DND-41 (cell line): ENCODE results near the gene CLTCL1.

ENCODE experiments used
- ATAC-seq: fragments of 200-7000 bp; cut with Tn5 transposase; 3 replicates; pipeline ENCODE4 v1.9.1; 2021; ENCODE audit warnings: low read depth; ENCODE audit not compliant: insufficient read depth
- DNase-seq: peaks from one replicate; pipeline ENCODE4 v3.0.0-alpha.2; 2020
- H2AFZ ChIP-seq: 2 replicates; pipeline ENCODE4 v1.6.0; 2012; ENCODE audit warnings: low read depth, low read length
- H3K27ac ChIP-seq: 2 replicates; pipeline ENCODE4 v1.5.1; 2012; ENCODE audit warnings: low read length, inconsistent platforms
- H3K27me3 ChIP-seq: fragments of 200-600 bp; sonication (generic); 2 replicates; pipeline ENCODE4 v1.6.0; 2012; ENCODE audit warnings: low read length, mild to moderate bottlenecking, inconsistent platforms; ENCODE audit not compliant: insufficient read depth, poor library complexity
- H3K36me3 ChIP-seq: 2 replicates; pipeline ENCODE4 v1.5.1; 2012; ENCODE audit warnings: low read length, inconsistent platforms; ENCODE audit not compliant: insufficient read depth
- H3K4me1 ChIP-seq: 2 replicates; pipeline ENCODE4 v1.5.1; 2012; ENCODE audit warnings: mild to moderate bottlenecking, low read length; ENCODE audit not compliant: insufficient read depth
- H3K4me2 ChIP-seq: 2 replicates; pipeline ENCODE4 v1.6.0; 2012; ENCODE audit warnings: mild to moderate bottlenecking, moderate library complexity, low read length, inconsistent platforms; ENCODE audit not compliant: insufficient read depth
- H3K4me3 ChIP-seq, 2 experiments: fragments of 200-600 bp in 1 of 2; shearing (Covaris generic) in 1 of 2; 2 replicates each; pipeline ENCODE4 v1.5.1; 2012 to 2016; ENCODE audit warnings: inconsistent platforms in 2 of 2, low read length in 2 of 2, mild to moderate bottlenecking in 2 of 2, low read depth in 1 of 2, moderate library complexity in 1 of 2
- H3K79me2 ChIP-seq: 2 replicates; pipeline ENCODE4 v1.6.0; 2012; ENCODE audit warnings: low read length, inconsistent platforms; ENCODE audit not compliant: insufficient read depth
- H3K9ac ChIP-seq: 2 replicates; pipeline ENCODE4 v1.6.0; 2012; ENCODE audit warnings: low read depth, mild to moderate bottlenecking, inconsistent platforms, low read length, moderate library complexity
- H3K9me3 ChIP-seq: 2 replicates; pipeline ENCODE4 v1.5.1; 2012; ENCODE audit warnings: low read length, moderate library complexity, mild to moderate bottlenecking, inconsistent platforms; ENCODE audit not compliant: insufficient read depth, severe bottlenecking
- H4K20me1 ChIP-seq: 2 replicates; pipeline ENCODE4 v1.6.0; 2012; ENCODE audit warnings: low read length; ENCODE audit not compliant: insufficient read depth
- EZH2 ChIP-seq: IDR thresholded peaks from 3 replicates; pipeline ENCODE4 v1.6.1; 2012; ENCODE audit warnings: borderline replicate concordance, low read depth, mild to moderate bottlenecking, moderate library complexity, low read length, inconsistent platforms; ENCODE audit not compliant: severe bottlenecking
- TF ChIP-seq, protein P1 (sequence below): IDR thresholded peaks from 2 replicates; pipeline ENCODE4 v1.5.1; 2012; ENCODE audit warnings: borderline replicate concordance, low read length, moderate library complexity, mild to moderate bottlenecking; ENCODE audit not compliant: poor library complexity, severe bottlenecking; ENCODE audit errors: extremely low read depth

Gene CLTCL1

DNA sequence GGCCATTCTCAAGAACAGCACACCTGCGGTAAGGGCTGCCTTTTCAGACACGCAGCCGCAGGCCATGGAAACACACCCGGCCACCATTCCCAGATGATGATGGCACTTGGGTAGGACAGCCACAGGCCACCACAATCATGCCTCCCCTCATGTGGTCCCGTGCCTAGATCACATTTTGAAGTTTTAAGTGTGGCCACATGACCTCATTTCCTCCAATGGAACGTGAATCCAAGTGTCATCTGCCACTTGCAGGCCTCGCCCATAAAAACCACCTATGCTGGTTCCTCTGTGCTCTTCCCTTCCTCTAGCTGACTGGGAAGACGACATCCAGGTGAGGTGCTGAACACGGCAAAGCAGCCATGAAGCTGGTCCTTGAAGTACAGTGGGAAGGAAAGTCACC is 68.4 kb downstream of the CLTCL1 start:
- H2AFZ ChIP-seq: no peak overlapping the region
- H3K79me2 ChIP-seq: no peaks in the 10 kb centered on the region
- H3K9ac ChIP-seq: no peak overlapping the region
- peaks cover 34% of the 10 kb centered on the region for H3K36me3 ChIP-seq
- no peaks in the 10 kb centered on the region for H3K9me3 ChIP-seq
- no peak for DNase-seq
- no peak overlapping the region for H3K4me3 ChIP-seq
- no peak for ATAC-seq
- no peaks in the 10 kb centered on the region for H3K27me3 ChIP-seq
- no peaks in the 10 kb centered on the region for H3K4me1 ChIP-seq
- TF ChIP-seq EZH2: no peak
- TF ChIP-seq, protein P1, sequence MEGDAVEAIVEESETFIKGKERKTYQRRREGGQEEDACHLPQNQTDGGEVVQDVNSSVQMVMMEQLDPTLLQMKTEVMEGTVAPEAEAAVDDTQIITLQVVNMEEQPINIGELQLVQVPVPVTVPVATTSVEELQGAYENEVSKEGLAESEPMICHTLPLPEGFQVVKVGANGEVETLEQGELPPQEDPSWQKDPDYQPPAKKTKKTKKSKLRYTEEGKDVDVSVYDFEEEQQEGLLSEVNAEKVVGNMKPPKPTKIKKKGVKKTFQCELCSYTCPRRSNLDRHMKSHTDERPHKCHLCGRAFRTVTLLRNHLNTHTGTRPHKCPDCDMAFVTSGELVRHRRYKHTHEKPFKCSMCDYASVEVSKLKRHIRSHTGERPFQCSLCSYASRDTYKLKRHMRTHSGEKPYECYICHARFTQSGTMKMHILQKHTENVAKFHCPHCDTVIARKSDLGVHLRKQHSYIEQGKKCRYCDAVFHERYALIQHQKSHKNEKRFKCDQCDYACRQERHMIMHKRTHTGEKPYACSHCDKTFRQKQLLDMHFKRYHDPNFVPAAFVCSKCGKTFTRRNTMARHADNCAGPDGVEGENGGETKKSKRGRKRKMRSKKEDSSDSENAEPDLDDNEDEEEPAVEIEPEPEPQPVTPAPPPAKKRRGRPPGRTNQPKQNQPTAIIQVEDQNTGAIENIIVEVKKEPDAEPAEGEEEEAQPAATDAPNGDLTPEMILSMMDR: no peak
- no peak overlapping the region for H3K27ac ChIP-seq
- no peaks in the 10 kb centered on the region for H4K20me1 ChIP-seq
- no peak overlapping the region for H3K4me2 ChIP-seq

DNA sequence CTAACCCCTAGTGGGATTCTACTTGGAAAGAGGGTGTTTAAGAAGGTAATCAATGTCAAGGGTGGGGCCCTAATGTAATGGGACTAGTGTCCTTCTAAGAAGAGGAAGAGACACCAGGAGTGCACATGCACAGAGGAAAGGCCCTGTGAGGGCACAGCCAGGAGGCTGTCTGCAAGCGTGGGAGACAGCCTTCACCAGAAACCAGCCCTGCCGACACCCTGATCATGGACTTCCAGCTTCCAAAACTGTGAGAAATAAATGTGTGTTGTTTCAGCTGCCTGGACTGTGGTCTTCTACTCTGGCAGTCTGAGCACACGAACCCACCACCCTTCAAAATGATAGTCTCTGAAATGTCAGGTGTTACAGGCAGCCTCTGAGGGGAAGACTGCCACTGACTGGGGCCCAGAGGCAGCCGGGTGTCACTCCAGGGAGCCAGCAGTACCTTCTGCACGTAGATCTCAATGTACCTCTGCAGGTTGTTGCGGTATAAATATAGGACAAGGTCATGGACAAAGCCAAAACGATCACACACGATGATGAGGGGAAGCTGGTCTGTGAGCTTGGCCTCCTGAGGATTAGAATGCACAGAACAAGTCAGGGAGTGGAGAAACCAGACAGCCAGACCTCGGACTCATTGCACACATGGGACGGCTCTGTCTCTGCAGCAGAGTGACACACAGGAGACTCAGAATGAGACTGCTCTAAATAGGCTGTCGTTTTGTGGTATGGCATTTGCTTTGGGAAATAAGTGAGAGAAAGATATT is 69.1 kb downstream of the CLTCL1 start:
- ATAC-seq: no peak

DNA sequence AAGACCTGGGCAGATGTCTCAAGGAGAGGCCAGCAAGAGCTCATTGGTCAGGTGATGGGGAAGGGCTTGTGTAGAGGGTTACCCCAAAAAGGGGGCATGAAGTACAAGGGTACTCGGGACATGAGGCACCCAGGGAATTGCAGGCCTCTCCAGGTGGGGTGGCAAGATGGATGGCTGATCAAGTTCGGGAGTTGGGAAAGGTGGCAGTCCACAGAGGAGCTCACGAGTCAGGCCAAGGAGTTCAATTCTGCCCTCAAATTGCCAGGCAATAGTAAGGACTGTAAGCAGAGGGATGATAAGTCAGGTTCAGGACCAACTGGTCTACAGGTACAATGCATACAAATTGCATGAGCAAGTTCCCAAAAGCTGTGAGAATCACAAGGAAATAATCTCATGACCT is 70.7 kb downstream of the CLTCL1 start:
- ATAC-seq: no peak
- peaks cover 30% of the 10 kb centered on the region for H3K36me3 ChIP-seq
- H3K9ac ChIP-seq: no peak overlapping the region
- TF ChIP-seq EZH2: no peak
- TF ChIP-seq, protein P1: no peak
- no peaks in the 10 kb centered on the region for H3K4me1 ChIP-seq
- no peak for DNase-seq
- H3K9me3 ChIP-seq: no peaks in the 10 kb centered on the region
- H3K4me2 ChIP-seq: no peak overlapping the region
- H2AFZ ChIP-seq: no peak overlapping the region
- H3K27ac ChIP-seq: no peak overlapping the region
- no peaks in the 10 kb centered on the region for H4K20me1 ChIP-seq
- no peaks in the 10 kb centered on the region for H3K79me2 ChIP-seq
- no peak overlapping the region for H3K4me3 ChIP-seq
- no peaks in the 10 kb centered on the region for H3K27me3 ChIP-seq

More for the DNA sequence above, 69.1 kb downstream of the CLTCL1 start:
- Histone ChIP-seq H3K36me3 (peaks cover 34% of the 10 kb centered on the region), H3K9ac (no peak overlapping the region), H3K4me3 (no peak overlapping the region), H3K9me3 (no peaks in the 10 kb centered on the region), H3K4me1 (no peaks in the 10 kb centered on the region), H3K27me3 (no peaks in the 10 kb centered on the region), H3K4me2 (no peak overlapping the region), H3K79me2 (no peaks in the 10 kb centered on the region), H2AFZ (no peak overlapping the region), H4K20me1 (no peaks in the 10 kb centered on the region), H3K27ac (no peak overlapping the region)
- no peak for DNase-seq
- TF ChIP-seq, protein P1: no peak
